Astrocyte (in vitro differentiated cells and primary cell): ENCODE measurements around the gene MYO5B.

Experiments
- CTCF ChIP-seq: IDR thresholded peaks from 2 replicates; pipeline ENCODE4 v1.5.1; 2011; ENCODE audit warnings: low read depth, mild to moderate bottlenecking, inconsistent platforms, low read length, moderate library complexity; ENCODE audit not compliant: insufficient read depth
- EZH2 ChIP-seq: IDR thresholded peaks from 2 replicates; pipeline ENCODE4 v1.6.1; 2012; ENCODE audit warnings: mild to moderate bottlenecking, low read length, inconsistent platforms; ENCODE audit not compliant: insufficient read depth

- no peak for TF ChIP-seq CTCF
- TF ChIP-seq EZH2 = no peak
These were observed 195.8 kb downstream of the MYO5B start for GRCh38 chr18:49999128-49999527.
